GM12874 (cell line): ENCODE measurements around the gene WDR13.

Experiments
- TF ChIP-seq, protein P1 (sequence below): IDR thresholded peaks from 2 replicates; pipeline ENCODE4 v1.5.1; 2011; ENCODE audit warnings: low read depth, mild to moderate bottlenecking, control low read depth, low read length, moderate library complexity; ENCODE audit not compliant: insufficient read depth

WDR13 gene

DNA sequence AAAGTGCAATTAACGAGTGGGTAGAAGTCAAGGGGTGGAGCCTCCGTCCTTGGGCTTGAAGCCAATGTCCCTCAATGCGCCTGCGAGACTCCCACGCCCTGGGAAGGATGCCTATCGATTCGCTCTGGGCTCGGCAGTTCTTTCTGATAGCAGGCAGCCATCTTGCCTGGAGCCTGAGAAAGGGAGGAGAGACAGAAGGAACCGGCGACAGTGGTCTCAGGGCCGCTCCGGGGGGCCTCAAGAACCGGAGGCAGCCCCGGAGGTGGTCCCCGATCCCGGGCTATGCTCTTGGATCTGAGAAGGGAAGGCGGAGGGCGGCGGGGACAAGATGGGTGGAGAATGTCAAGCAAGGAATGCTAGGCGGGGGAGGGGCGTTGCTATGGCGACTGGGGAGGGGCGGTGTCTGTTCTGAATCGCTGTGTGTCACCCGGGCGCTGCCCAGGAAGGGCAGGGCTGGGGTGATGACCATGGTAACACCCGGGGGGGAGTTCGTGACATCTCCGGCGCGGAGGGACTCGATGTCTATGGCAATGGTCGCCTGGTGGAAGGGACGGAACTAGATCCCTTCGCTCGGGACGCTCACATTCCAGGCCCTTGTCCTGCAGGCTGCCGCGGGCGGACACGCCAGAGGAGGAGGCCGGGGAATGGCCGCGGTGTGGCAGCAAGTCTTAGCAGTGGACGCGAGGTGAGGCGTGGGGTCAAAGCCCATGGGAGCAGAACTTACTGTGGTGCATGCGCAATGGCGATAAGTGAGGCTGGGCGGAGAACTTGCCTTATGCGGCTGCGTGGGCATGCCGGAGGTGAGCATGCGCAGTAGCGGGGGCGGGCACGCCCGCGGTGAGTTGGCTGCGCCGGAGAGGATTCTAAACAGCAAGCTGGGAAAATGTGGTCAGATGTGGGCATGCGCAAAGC, at the start of gene WDR13:
TSS of gene WDR13 (plus strand) at position 140 of the 912 bp plus-strand sequence. CDS start at position 645, 505 bp downstream.
- TF ChIP-seq, protein P1, sequence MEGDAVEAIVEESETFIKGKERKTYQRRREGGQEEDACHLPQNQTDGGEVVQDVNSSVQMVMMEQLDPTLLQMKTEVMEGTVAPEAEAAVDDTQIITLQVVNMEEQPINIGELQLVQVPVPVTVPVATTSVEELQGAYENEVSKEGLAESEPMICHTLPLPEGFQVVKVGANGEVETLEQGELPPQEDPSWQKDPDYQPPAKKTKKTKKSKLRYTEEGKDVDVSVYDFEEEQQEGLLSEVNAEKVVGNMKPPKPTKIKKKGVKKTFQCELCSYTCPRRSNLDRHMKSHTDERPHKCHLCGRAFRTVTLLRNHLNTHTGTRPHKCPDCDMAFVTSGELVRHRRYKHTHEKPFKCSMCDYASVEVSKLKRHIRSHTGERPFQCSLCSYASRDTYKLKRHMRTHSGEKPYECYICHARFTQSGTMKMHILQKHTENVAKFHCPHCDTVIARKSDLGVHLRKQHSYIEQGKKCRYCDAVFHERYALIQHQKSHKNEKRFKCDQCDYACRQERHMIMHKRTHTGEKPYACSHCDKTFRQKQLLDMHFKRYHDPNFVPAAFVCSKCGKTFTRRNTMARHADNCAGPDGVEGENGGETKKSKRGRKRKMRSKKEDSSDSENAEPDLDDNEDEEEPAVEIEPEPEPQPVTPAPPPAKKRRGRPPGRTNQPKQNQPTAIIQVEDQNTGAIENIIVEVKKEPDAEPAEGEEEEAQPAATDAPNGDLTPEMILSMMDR, result no peak

DNA sequence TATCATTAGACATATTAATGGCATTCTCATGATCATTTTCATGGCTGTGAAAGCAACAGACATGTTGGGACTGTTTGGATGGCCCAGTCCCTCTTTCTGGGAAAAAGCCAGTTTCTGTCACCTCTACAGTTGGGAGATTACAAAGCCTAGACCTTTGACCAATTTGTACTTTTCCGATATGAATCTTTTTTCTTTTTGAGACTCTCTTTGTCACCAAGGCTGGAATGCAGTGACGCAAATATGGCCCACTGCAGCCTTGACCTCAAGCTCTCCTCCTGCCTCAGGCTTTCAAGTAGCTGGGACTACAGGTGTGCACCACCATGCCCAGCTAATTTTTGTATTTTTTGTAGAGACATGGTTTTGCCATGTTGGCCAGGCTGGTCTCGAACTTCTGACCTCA, 48.4 kb upstream of the WDR13 start:
- TF ChIP-seq, protein P1, result no peak

DNA sequence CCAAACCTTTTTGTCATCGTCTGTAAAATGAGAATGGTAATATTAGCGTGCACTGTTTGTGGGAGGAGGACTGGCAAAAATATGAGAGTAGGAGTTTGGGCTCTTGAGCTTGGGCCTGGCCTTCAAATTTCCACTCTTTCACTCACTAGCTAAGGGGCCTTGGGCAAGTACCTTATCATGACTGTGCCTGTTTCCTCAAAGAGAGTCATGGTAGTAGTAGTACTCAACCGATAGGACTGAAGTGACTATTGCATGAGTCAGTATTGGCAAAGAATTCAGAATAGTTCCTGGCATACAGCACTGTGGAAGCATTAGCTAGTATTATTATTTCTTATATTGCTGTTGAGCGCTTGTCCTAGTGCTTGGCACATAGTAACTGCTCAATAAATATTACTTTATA, 39.0 kb upstream of the WDR13 start:
- TF ChIP-seq, protein P1, result no peak

DNA sequence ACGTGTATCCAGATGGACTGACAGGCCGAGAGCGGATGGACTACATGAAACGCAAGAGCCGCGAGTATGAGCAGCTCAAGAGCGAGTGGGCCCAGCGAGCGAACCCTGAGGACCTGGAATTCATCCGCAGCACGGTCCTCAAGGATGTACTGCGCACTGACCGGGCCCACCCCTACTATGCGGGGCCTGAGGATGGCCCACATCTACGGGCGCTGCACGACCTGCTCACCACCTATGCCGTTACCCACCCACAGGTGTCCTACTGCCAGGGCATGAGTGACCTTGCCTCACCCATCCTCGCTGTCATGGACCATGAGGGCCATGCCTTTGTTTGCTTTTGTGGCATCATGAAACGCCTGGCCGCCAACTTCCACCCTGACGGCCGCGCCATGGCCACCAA, 37.7 kb upstream of the WDR13 start:
- TF ChIP-seq, protein P1, result no peak

DNA sequence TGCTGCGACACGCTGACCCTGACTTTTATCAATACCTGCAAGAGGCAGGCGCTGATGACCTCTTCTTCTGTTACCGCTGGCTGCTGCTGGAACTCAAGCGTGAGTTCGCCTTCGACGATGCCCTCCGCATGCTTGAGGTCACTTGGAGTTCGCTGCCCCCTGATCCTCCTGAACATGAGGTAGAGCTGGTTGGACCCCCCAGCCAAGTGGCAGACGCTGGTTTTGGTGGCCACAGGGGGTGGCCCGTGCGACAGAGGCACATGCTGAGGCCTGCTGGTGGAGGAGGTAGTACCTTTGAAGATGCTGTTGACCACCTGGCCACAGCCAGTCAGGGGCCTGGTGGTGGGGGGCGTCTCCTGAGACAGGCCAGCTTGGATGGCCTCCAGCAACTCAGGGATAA, 37.2 kb upstream of the WDR13 start:
- TF ChIP-seq, protein P1, result no peak

DNA sequence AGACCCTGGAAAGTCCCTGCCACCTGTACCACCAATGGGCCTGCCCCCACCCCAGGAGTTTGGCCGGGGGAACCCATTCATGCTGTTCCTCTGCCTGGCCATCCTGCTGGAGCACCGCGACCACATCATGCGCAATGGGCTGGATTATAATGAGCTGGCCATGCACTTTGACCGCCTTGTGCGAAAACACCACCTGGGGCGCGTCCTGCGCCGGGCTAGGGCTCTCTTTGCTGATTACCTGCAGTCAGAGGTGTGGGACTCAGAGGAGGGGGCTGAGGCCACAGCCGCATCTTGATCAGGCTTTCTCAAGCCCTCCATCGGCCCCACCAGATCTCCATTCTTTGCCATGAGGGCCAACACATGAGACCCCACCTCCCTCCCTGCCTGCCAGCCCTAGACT, 36.6 kb upstream of the WDR13 start:
- TF ChIP-seq, protein P1, result no peak

DNA sequence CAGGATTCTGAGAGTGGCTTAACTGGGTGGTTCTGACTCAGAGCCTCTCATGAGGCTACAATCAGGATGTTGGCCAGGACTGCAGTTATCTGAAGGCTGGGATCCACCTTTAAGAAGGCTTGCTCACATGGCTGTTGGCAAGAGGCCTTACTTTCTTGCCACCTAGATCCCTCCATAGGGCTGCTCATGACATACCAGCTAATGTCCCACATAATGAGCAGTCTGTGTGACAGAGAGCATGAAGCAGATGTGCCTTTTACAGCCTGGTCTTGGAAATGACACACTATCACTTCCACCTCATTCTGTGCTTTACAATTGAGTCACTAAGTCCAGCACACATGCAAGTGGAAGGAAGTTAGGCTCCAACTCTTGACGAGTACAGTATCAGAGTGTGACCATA, 27.3 kb upstream of the WDR13 start:
- TF ChIP-seq, protein P1, result no peak
